T-helper 1 cell (primary cell): ENCODE data around the gene KCNH2.
A peak's percentile ranks its signal among the peaks of the same experiment; 100 is the strongest.

ENCODE experiments used
- DNase-seq, 5 donors: peaks; one replicate each; pipeline ENCODE4 v3.0.0-alpha.2; 2012 to 2020

Gene KCNH2

GRCh38 chr7:150946421-150947240, 31.5 kb downstream of the KCNH2 start:
- no peak for DNase-seq

GRCh38 chr7:150945853-150946420, 32.2 kb downstream of the KCNH2 start:
- DNase-seq, result no peak

- no peak for DNase-seq
These were observed 32.8 kb downstream of the KCNH2 start for GRCh38 chr7:150945171-150945852.

- DNase-seq, result no peak
These were observed 33.8 kb downstream of the KCNH2 start for GRCh38 chr7:150944066-150945042.

GRCh38 chr7:150943453-150943814, 34.7 kb downstream of the KCNH2 start:
- DNase-seq, result no peak

GRCh38 chr7:150942591-150943452, 35.3 kb downstream of the KCNH2 start:
- DNase-seq, result no peak

- peak in 2 of 5 donors; percentile 25 to 51 for DNase-seq
These were observed 36.0 kb downstream of the KCNH2 start for GRCh38 chr7:150942001-150942590.

GRCh38 chr7:150941351-150942000, 36.6 kb downstream of the KCNH2 start:
- no peak for DNase-seq

GRCh38 chr7:150940431-150941102, 37.6 kb downstream of the KCNH2 start:
- no peak for DNase-seq

- DNase-seq, result no peak
These were observed 38.7 kb downstream of the KCNH2 start for GRCh38 chr7:150939466-150939865.

GRCh38 chr7:150939052-150939451, 39.1 kb downstream of the KCNH2 start:
- no peak for DNase-seq

- no peak for DNase-seq
These were observed 39.6 kb downstream of the KCNH2 start for GRCh38 chr7:150938566-150938965.

- peak in 2 of 5 donors; percentile 8 to 12 for DNase-seq
These were observed 40.1 kb downstream of the KCNH2 start for GRCh38 chr7:150937848-150938561.

GRCh38 chr7:150936018-150936417, 42.1 kb downstream of the KCNH2 start:
- DNase-seq, result no peak

GRCh38 chr7:150935149-150935548, 43.0 kb downstream of the KCNH2 start:
- DNase-seq, result no peak

- no peak for DNase-seq
These were observed 43.9 kb downstream of the KCNH2 start for GRCh38 chr7:150934045-150934766.

GRCh38 chr7:150931199-150931869, 46.8 kb downstream of the KCNH2 start:
- no peak for DNase-seq

- no peak for DNase-seq
These were observed 49.6 kb downstream of the KCNH2 start for GRCh38 chr7:150928541-150928940.
